ENCODE measurements around the gene WNK3.

GRCh38 chrX:54194982-54195588 is 162.8 kb downstream of the WNK3 start:
- no peak for TF ChIP-seq CTCF (IDR thresholded peaks at IDR 0.05)
- no peak for TF ChIP-seq POLR2A (IDR thresholded peaks at IDR 0.05)

Data from esophagus squamous epithelium (tissue), 4 donors.